ENCODE data around the gene LTBP1.
"Not testable (repeated sequence)": the region's sequence is repeated elsewhere in the genome, so short reads cannot be mapped to it uniquely, and the experiment has no call there.

The LTBP1 gene

GRCh38 chr2:33378556-33379210 is 431.9 kb downstream of the LTBP1 start:
- DNase-seq (ENCODE audit: low read depth, low spot score): no peak

DNA sequence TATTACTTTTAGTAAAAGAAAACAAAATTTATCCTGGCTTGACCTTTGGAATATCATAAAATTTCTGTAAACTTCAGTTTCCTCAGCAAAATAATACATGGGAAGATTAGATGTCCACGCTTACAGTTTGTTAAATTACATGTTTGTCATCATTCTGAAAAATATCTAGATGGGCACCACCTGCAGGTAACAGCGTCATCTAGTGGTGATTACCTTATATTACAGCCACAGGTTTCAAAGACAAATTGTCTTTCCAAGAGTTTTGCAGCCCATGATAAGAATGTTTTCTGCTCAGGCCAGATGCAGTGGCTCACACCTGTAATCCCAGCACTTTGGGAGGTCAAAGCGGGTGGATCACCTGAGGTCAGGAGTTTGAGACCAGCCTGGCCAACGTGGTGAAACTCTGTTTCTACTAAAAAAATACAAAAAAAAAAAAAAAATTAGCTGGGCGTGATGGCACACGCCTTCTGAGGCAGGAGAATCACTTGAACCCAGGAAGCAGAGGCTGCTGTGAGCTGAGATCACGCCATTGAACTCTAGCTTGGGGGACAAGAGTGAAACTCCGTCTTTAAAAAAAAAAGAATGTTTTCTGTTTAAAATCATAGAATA is 433.4 kb downstream of the LTBP1 start:
- no peak for DNase-seq (ENCODE audit: low read depth, low spot score)

- DNase-seq (ENCODE audit: low read depth, low spot score): no peak
Measured at GRCh38 chr2:33380719-33381118, 434.0 kb downstream of the LTBP1 start.

DNA sequence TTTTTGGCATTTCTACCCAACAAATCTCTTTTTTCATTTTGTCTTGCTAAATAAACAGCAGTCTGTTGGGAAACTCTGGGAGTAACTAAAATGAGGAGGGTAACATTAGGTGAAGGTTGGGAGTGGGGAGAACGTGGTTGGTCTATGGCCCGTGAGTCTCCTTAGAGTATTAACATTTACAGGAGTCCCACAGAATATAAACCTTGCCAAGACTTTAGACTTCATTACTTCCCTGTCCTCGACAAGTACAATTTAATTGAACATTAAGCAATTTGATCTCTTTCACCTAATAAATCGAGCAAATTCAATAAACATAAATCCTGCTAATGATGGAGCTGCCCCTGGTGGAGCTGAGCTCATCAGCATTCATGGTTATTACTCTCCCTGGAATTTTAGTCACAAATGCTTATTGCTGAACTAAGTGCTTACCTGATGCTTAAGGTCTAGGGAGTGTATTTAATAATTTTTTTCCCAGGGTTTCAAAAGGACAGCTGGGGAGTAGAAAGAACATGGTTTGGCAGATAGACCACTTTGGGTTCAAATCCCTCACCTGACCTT is 434.6 kb downstream of the LTBP1 start:
- no peak for DNase-seq (ENCODE audit: low read depth, low spot score)

- no peak for DNase-seq (ENCODE audit: low read depth, low spot score)
Measured at GRCh38 chr2:33383855-33384598, 437.3 kb downstream of the LTBP1 start.

- DNase-seq (ENCODE audit: low read depth, low spot score): no peak
Measured at GRCh38 chr2:33384599-33384961, 437.8 kb downstream of the LTBP1 start.

- DNase-seq (ENCODE audit: low read depth, low spot score): no peak
Measured at GRCh38 chr2:33388996-33389395, 442.2 kb downstream of the LTBP1 start.

GRCh38 chr2:33389695-33390094 is 442.9 kb downstream of the LTBP1 start:
- DNase-seq (ENCODE audit: low read depth, low spot score): not testable (repeated sequence)

GRCh38 chr2:33391529-33392255 is 444.9 kb downstream of the LTBP1 start:
- DNase-seq (ENCODE audit: low read depth, low spot score): no peak

DNA sequence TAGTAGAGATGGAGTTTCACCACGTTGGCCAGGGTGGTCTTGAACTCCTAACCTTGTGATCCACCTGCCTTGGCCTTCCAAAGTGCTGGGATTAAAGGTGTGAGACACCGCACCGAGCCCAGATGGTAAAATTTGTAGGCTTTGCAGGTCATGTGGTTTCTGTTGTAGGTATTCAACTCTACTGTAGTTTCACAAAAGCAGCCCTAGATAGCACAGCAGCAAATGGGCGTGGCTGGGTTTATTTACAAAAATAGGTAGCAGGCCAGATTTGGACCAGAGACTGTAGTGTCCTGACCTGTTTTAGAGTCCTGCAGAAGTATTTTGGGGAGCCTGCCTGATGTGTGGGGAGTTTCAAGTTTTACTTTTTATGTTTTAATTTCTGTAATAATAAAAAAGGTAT is 445.6 kb downstream of the LTBP1 start:
- no peak for DNase-seq (ENCODE audit: low read depth, low spot score)

GRCh38 chr2:33395034-33395433 is 448.3 kb downstream of the LTBP1 start:
- DNase-seq (ENCODE audit: low read depth, low spot score): no peak

DNA sequence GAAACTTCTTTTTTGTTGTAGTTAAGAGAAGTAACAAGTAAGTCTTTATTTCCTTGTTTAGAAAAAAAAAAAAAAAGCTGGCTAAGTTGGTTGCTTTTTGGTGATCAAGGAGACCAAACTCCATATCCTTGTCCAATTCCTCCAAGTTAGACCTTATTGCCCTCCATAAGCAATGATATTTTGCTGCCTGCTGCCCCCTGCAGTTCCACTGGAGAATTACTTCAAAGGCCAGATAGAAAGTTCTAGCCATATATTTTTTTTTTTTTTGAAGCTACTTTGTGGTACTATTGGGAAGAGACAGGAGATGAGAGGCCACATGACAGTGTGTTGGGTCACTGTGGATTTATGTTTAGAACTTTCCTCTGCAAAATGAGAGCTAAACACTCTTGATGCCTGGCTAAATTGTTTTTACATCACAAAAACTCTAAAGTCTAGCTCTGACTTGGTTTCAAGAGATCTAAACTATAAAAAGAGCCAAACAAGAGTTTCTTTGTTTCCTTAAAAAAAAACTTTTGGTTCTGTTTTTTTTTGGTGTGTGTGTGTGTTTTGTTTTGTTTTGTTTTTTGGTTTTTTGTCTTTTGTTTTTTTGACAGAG is 449.0 kb downstream of the LTBP1 start:
- DNase-seq (ENCODE audit: low read depth, low spot score): peak; percentile 6

GRCh38 chr2:33404321-33404720 is 457.6 kb downstream of the LTBP1 start:
- DNase-seq (ENCODE audit: low read depth, low spot score): no peak

DNA sequence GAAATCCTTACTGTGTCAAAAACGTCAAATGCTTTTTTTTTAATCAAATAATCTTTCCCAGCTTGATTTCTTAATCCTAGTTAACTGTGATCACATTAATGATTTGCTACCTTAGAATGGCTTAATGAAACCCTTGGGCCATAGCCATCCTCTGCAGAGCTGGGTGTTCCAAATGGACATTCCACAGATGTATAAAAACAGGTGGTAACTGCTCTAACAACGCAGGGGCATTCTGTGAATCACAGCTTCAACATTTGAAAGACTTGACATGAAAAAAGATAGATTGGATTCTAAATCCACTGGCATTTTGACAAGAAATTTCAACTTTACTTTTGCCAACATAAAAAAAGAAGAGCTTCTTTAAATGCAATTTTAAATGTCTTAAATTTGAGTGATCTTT is 459.9 kb downstream of the LTBP1 start:
- no peak for DNase-seq (ENCODE audit: low read depth, low spot score)

GRCh38 chr2:33408109-33408508 is 461.4 kb downstream of the LTBP1 start:
- no peak for DNase-seq (ENCODE audit: low read depth, low spot score)

DNA sequence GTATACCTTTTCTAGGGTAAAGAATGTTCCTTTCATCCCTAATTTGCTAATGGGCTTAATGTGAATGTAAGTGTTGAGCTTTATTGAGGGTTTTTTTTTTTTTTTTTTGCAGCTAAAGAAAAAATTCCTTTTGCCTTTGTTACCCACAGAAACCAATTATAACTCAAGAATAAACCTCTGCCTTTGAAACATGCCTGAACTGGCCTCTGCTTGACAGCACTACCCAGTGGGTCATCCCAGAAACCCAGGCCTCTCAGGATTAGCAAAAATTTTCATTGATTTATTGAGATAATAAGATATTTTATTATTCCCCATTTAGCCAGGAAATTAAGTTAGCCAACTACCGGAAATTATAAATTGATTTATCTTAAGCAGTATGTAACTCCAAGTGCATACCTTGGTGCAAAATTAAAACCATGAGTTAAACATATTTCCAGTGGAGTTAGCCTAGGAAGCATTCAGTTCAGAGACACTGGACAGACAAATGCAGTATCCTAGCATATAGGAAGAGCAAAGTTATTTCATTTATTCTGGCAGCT is 462.7 kb downstream of the LTBP1 start:
- DNase-seq (ENCODE audit: low read depth, low spot score): no peak

DNA sequence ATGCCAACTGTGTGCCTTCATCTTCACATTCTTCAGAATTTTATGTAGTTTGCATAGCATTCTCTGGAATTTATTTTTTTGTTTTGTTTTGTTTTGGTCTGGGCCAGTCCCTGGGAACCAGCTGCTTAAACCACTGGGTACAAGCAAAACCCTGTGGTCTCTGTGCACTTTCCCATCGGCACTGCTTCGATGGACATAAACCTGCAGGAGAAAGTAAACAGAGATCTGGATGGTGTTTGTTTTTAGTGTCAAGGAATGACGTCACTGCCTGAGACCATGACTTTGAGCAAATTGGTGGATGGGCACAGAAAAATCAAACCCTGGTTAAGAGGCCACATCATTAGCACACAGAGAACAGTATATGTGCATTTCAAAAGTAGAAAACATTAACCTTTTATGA is 465.0 kb downstream of the LTBP1 start:
- DNase-seq (ENCODE audit: low read depth, low spot score): no peak

- DNase-seq (ENCODE audit: low read depth, low spot score): no peak
Measured at GRCh38 chr2:33412920-33413319, 466.2 kb downstream of the LTBP1 start.

DNA sequence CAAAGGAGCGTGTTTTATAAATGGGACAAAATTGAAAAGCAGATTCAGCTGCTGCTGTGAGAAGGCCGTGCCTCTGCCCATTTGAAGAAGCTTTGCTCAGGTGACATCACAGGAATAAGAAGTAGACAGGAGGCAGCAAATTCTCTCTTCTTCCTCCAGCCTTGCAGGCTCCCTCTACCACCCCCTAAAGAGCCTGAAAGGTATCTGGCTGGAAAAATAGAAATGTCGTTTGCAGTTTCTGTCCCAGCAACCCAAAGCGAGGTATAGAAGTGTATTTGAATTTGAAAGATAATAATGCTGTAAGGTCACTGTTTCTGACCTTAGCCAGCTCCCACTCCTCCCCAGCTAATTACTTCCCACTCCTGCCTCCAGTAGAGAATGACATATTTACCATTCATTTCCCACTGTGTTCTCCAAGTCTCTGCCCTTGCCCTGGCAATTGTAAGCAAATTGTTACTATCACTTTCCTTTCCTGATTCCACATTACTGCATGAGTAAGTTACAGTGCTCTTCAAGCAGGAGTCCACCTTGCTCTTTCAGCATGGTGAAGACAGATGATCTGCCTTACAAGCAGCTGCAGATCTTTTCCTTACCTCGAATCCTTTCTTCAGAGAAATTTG is 472.9 kb downstream of the LTBP1 start:
- DNase-seq (ENCODE audit: low read depth, low spot score): no peak

DNA sequence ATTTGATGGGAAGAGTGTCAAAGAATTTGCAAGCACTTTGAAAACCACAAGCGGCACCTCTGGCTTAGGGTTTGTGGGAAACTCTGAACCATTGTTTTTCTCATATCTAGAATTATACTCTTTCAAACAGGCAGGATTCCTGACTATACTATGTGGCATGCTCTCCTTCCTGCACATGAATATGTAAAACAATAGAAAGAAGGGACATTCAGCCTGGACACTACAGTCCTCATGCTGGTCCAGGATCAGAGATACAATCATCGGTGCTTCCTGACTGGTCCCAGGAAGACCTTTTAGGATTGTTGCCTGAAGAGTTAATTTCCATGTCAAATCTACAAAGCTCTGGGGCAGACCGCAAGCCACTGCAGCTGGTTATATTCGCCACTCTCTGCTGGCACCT is 474.0 kb downstream of the LTBP1 start:
- no peak for DNase-seq (ENCODE audit: low read depth, low spot score)

DNA sequence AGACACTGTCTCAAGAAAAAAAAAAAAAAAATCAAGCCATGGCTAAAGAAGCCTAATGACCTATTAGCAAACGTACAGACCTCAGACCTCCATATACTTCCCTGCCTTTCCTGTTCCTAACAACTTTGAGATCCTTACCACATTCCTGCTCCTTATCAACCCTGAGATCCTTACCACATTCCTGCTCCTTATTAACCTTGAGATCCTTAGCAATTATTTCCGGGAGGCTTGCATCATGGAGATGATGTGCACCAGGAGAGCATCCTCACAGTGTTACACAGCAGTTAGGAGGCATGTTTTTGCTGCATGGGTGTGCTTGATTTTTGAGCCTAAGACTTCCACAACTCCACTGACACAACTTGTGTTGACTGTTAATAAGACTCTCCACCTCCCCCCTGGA is 475.1 kb downstream of the LTBP1 start:
- no peak for DNase-seq (ENCODE audit: low read depth, low spot score)
